GM23248 (cell line): ENCODE data around the gene KLHL22.

Source experiments
- EZH2 ChIP-seq: fragments of 200-600 bp; sonication (generic); IDR thresholded peaks from 2 replicates; pipeline ENCODE4 v1.6.1; 2018; ENCODE audit warnings: antibody characterized with exemption, mild to moderate bottlenecking; ENCODE audit not compliant: insufficient read depth, poor library complexity, severe bottlenecking
- EZH2phosphoT487 ChIP-seq: fragments of 200-600 bp; sonication (generic); IDR thresholded peaks from 2 replicates; pipeline ENCODE4 v1.6.1; 2018; ENCODE audit warnings: antibody characterized with exemption, moderate library complexity, mild to moderate bottlenecking, low read depth; ENCODE audit not compliant: insufficient read depth

GRCh38 chr22:20434264-20434751, 61.3 kb downstream of the KLHL22 start:
- TF ChIP-seq EZH2phosphoT487 = no peak
- TF ChIP-seq EZH2 = no peak
